Activated gamma-delta T cell (primary cell): ENCODE measurements around the gene AFMID.
"Not testable (repeated sequence)": the region's sequence is repeated elsewhere in the genome, so short reads cannot be mapped to it uniquely, and the experiment has no call there.

Experiments used
- DNase-seq: peaks from one replicate; lab custom pipeline; 2025; lab: John Stamatoyannopoulos, UW

AFMID gene

DNA sequence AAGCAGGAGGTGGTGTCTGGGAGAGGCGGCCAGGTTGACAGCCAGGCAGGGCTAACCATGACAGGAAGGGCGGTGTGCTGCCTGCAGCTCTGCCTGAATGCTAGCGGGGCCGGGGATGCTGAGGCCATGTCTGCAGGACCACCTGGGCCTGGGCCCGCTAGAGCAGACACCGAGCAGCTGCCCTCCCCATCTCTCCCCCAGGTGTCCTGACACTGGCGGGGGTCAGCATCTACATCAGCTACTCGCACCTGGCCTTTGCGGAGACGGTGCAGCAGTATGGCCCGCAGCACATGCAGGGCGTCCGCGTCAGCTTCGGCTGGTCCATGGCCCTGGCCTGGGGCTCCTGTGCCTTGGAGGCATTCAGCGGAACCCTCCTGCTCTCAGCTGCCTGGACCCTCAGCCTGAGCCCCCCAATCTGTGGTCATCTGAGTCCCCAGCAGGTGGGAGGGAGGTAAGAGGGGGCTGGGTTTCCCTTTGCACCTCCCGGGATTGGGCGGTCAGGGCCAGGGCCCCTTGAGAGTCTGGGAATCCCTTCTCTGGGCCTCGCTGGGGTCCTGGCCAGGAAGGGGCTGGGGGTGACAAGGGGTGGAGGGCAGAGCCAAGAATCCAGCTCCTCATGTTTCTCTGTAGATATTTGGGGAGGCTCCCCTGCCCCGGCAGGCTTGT is 51.8 kb downstream of the AFMID start:
- DNase-seq: no peak

DNA sequence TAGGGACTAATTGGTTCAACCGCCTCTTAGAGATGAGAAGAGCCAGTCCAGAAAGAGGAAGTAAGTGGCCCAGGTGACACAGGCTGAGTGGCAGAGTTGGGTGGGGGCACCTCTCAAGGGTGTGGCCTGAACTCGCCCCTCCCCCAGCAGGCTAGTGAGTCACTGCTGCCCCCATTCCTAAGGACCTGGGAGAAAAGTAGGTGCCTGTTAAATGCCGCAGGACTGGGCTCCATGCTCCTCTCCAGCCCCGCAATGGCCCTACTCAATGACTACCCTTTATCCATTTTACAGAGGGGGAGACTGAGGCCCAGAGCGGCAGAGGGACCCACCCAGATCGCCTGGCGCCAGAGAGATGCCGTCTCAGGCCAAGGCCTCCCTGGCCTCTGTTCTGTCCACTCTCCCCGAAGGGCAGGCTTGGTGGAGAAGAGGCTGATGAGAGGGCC is 52.3 kb downstream of the AFMID start:
- no peak for DNase-seq

DNA sequence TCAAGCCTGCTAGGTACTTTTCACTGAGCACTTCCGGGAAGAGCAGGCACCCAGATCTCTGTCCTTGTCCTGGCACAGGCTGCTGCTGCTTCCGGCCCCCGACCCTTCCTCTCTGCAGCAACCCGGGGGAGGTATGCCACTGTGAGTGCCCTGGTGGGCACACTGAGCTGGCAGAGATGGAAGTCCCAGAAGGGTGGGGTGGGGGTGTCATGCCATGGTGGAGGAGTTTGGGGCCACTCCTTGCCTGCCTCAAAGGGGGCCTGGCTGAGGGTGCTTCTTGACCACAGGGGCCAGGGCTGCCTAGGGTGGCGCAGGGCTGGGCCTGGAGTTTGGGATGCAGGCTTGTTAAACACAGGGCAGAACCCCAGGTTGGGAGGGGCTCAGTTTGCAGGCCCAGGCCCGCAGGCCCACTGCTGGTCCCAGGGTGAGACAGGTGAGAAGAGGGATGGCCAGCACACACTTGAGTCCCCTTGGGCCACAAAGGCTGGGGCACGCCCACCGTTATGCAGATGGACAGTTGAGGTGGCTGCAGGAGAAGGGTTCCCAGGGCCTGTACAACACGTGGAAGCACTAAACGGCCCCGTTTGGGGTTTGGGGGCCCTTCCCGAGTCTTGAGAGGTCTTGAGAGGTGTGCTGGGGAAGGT is 53.0 kb downstream of the AFMID start:
- DNase-seq: no peak

DNA sequence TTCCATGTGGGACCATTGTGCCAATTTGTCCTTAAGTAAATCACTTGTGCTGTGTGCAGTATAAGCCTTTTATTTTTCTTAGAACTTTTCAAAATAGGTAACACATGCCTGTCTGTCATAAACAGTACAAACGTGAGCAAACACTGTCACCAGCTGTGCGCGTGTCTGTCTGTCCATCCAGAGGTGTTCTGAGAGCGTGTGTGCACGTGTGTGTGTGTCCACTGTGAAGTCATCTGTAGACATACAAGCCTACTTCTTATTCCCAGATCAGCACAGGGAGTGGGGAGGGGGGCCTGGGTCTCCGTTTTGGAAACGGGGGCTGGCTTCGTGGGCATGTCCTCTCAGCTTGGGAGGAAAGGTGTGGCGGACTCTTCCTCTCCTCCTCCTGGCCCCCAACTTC is 53.7 kb downstream of the AFMID start:
- no peak for DNase-seq

DNA sequence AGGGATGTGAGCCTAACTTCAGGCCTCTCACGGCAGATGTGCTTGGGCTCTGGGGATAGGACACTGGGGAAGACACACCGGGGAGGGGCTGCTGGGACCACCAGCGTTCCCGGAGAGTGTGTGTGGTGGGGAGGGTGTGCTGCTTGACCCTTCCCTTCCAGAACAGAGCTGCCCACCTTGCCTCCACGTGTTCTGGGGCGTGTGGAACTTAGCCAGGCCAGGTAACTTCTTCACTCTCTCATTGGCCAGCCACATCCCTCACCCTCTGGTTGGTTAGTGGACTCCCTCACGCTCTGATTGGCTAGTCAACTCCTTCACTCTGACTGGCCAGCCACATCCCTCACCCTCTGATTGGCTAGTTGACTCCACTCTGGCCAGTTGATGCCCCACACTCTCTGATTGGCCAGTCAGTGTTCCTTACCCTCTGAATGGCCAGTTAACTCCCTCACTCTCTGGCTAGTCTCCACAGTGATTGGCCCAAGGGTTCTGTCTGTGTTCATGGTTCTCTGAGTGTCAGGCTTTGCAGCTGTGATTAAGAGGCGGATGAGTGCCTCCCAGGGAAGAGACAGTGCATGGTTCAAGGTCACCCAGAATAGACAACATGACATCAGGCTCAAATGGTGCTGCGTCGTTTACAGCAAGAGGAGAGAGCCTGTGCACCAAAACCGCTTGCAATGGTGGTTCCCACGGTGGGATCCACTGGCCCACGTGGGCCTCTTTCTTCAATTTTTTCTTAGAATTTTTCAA is 54.3 kb downstream of the AFMID start:
- no peak for DNase-seq

DNA sequence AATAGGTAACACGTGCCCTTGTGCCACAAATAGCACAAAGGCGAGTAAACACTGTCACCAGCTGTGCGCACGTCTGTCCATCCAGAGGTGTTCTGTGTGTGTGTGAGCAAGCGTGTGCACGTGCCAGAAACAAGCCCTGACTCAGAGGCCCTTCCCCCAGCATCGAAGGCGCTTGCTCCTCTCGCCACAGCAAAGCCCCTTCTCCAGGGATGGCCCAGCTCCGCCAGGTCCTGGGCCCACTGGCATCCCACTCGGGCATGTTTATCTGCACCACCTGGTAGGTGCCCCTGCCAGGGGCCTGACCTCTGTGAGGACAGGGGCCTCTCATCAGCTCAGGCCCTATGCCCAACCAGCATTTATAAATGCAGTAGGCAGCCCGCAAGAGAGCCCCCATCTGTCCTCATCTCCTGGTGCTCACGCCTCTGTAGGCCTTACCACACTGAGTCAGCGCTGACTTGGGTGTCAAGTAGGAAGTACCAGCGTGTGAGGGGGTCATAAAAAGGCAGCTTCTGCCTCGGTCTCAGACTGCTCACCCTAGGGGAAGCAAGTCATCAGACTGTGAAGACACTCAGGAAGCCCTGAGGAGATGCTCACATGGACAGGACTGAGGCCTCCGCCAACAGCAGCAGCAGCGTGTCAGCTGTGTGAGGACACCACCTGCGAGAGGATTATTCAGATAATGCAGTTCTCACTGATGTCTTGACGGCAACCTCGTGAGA is 55.0 kb downstream of the AFMID start:
- no peak for DNase-seq

DNA sequence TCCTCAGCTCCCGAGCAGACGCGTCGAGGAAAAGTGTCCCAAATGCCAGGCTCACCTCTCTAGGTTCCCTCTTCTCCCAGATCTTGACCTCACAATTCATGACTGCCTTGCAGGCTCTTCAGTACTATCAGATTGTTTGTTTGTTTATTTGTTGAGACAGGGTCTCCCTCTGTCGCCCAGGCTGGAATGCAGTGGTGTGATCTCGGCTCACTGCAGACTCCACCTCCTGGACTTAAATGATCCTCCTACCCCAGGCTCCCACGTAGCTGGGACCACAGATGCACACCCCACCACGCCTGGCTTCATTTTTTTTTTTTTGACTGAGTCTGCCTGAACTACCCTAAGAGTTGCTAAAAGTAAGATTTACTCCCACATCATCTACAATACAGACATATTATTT is 60.1 kb downstream of the AFMID start:
- no peak for DNase-seq

DNA sequence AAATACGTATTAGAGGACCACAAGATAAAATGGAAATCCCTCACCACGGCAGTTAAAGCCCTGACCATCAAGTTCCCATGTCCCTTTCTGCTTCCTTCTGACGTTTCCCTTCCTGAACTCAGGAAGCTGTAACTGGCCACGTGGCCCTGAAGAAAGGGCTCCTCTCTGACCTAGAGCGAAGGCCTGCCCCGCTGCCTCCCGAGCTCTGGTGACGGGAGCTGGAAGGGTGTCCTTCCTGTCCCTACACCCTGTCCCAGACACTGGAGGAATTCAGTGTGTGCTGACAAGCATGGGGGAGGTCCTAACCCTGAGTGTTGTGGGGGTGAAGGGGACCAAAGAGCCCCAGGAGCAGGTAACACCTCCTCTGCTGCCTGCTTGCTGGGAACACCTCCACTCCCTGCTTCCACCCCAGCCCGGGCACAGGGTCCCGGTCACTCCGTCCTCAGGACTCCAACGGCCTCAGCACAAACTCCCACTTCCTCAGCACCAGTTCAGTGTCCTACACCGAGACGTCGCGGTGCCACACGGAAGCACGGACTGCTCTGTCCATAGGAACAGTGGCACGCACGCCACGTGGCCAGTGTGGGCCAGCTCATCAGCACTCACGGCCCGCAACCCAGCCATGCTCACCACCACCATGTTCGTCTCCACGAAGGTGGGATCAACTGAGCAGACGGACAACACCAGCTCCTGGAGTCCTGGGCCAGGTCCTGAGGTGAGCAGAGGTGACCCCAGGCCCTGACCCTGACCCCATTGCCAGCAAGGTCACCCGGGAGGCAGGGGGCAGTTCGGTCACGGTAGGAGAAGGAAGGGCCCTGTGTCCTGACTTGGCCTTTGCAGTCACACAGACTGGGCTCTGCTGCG is 61.1 kb downstream of the AFMID start:
- no peak for DNase-seq

DNA sequence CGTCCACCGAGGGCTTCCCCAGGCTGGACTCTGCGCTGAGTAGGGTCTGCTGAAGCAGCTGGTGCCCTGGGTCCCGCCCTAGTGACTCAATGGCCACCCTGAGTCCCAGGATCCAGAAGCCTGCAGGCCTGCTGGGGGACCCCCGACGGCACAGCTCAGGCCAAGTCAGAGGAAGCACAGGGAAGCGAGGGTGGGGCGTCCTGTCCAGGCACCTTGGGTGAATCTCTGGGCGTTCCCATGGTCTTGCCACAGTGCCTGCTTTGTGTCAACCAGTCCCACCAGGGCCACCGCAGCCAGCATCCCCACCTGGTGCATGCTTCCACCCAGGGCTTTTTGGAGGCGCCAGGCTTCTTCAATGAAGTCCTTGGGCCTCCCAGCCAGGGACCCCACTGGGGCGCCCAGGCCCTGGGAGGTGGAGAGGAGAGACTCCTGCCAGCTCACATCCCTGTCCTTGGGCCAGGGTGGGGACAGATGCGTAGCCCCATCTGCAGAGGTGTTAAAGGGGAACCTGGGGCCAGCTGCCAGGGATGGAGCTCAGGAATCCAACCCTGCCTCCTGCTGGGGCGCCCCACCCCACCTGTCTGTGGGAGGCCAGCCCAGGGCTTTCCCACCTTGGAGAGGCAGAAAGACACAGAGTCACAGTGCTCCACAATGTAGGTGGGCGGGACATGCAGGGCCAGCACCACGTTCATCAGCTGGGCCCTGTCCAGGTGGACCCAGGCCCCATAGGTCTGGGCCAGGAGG is 62.1 kb downstream of the AFMID start:
- DNase-seq: no peak

DNA sequence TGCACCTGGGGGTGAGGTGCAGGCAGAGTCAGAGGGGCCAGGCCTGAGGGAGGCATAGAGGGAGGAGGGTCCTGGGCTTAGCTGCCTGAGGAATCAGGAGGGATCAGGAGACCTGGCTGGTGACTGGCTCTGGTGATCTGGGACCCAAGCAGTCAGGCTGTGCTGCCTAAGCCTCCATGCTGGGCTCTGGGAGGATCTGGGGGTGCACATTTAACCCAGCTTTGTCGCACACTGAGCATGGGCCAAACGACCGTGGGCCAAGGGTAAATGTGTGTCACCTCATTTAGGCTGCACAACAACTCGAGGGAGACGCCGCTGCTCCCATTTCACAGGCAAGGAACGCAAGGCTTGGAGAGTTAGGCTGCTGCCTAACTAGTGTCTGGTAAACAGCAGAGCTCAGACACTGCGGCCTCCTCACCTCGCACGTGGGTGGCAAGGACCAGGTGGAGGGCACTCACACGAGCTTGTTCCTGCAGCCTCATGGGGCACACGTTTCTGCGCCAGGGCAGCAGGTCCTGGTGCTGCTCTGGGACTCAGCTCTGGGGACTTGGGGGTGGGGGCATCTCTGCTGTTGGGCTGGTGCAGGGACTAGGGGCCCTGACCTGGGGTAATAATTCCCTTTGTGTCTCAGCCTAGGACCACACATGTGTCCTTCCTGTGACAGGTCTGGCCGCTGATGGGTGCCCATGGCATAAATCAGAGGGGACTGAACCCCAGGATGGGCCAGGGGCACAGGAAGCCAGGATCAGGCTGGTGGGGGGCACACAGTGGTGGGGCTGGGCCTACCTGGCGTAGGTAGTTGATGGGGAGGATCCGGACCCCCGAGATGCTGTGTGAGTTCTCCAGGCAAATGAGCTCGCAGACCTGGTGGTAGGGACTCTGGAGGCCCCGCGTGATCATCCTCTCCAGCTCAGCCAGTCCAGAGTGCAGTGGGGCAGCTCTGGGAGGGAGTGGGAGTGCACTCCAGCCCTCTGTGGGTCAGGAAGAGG is 63.0 kb downstream of the AFMID start:
- DNase-seq: no peak

DNA sequence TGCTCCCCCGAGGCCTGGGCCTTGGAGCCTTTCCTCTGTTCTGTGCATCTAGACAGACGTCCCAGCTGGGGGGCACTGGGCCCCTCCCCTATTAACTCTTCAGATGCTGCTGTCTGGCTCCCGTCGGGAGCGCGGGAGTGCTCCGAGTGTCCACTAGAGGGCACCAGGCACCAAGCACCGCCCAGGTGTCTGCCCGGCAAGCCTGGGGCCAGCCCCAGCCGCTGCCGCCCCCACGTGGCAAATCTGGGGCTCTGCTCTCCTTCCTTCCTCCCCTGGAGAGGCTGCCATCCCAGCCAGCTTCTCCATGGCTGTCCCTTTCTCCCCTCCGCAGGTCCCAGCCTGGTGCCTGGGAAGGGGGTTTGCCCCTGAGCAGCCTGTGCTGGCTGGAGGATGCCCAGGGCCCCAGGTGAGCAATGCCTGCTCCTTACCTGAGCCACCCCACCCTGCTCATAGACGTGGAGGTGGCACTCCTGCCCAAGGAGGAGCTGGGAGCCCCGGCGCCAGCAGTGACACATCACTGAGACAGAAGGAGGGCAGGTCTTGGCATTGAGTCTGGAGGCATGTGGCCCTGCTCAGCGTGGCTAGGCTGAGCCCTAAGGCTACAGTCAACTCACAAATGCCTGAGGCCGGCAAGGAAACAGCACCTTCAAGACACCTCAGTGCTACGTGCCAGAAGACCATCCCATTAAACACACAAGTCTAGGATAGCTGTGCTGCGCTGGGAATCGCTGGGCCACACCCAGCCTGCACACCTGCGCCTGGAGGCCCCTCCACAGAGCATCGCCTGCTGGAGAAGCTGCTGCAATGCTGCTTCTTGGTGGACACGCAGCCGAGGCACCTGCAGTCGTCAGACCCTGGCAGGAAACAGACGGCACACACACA is 64.0 kb downstream of the AFMID start:
- DNase-seq: peak; percentile 58

DNA sequence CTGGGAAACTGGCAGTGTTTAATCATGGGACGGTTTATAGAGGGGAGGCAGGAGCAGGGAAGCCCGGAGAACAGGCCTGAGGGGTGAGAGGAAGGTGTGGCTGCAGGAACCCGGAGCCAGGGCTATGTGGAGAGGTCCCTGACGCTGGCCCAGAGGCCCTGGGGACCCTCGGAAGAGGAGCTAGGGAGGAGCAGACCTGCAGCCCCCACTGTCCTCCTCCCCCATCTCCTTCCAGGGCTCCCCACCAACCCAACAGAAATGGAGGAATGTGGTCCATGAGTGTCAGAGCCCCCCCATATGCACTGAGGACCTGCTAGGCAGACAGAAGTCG is 64.6 kb downstream of the AFMID start:
- no peak for DNase-seq

DNA sequence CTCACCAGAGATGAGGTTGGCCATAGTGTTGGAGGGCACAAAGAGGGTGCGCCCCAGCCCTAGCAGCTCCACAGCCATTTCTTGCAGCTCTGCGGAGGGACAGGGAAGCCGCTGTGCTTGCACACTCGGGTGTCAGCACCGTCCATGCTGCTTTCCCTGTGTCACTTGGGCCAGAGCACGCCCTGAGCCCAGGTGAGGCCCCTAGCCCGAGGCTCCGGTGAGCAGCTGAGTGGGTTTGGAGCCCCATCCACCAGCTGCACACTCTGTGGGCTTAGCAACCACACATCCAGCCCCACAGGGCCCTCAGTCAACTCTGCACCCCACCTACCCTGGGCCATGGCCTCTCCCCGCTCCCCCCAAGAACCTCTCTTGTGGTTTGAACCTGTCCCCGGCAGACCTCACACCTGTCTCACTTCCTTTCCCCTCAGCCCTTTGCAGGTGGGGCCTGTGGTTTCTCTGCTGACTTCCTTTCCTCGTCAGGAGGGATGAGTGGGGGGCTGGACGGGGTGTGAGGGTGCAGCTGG is 65.0 kb downstream of the AFMID start:
- peak; percentile 30 for DNase-seq

DNA sequence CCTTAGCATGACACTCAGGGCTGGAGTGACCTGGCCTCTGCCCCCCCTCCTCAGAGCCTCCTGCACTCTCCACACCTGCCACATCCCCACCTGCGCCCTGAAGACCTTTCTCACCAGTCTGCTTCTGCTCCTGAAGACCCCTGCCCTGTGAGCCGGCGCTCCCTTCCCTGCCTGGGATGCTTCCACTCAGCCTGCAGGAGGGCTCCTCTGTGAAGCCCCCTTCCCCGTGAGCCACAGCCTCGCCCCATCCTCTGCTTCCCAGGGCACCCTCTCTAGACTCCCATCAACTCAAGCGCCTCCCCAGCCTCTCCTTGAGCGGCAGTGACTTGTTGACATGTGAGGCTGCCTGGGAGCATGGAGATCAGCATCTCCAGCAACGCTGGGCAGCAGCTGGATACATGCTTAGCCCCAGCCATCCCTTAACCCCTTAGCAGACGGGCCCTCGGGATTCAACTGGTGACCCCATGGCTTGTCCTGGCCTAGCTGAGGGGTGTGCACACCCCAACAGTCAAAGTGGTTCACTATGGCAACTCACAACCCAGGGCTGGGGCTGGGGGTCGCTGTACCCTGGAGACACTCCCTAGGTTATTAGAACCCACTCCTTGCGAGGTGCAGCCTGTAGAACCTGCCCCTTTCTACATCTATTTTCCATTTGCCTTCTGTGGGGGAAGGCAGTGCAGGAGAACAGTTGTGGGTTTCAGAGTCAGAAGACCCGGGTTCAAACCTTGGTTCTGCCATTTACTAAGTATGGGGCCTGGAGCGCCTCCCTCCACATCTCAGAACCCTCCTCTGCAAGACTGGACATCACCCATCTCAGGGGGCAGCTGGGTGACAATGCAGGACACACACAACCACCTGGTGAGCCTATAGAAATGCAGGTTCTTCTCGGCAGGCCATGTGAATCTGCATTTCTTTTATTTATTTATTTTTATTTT is 65.8 kb downstream of the AFMID start:
- no peak for DNase-seq

DNA sequence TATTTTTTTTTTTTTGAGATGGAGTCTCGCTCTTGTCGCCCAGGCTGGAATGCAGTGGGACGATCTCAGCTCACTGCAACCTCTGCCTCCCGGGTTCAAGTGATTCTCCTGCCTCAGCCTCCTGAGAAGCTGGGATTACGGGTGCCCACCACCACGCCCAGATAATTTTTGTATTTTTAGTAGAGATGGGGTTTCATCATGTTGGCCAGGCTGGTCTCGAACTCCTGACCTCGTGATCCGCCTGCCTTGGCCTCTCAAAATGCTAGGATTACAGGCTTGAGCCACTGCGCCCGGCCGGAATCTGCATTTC is 66.4 kb downstream of the AFMID start:
- DNase-seq: not testable (repeated sequence)

DNA sequence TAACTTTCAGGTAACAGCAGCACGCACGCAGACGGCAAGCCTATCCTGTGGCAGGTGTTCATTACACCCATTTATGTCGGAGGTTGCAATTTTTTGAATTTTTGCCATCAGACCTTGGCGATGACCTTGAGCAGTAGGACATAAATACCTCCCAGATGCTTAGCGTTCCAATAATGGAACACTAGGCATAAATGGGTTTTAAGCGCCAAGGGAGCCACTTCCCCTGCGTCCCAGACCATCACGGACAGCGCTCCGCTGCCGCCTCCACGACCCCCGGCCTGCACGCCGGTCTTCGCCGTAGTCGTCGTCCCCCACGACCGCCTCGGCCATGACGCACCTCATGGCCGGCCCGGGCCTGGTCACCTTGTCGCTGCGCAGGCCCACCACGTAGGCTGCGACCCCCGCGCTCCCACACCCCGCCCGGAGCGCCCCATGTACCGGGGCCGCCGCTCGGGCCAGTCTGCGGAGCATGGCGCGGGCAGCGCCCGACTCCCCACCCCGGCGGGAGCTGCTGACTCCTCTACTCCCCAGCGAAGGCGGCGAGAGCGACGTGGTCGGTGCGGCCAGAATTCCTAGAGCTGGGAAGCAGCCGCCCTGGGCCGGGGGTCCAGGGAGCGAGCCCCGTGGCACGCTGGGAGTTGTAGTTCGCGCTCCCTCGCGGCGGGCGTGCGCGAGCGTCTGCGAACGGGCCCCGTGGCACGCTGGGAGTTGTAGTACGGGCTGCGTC is 66.9 kb downstream of the AFMID start:
- DNase-seq: peak; percentile 67
